Ovary (tissue), 9 donors: ENCODE data around the gene ANKMY1. TPM values are rescaled to one million over a fixed set of nuclear protein-coding genes. Genes with fewer than 3 reads are reported as not detected.

Source experiments
- DNase-seq, 5 donors: peaks; one replicate each; pipeline ENCODE4 v3.0.0-alpha.2; 2019 to 2020
- H3K27ac ChIP-seq, 2 donors: fragments of 200-600 bp; one replicate each; pipeline versions ENCODE4 v1.5.1 to v1.8.0; 2019 to 2022
- H3K27me3 ChIP-seq: fragments of 200-600 bp; one replicate; pipeline ENCODE4 v1.8.0; 2022
- H3K36me3 ChIP-seq: fragments of 200-600 bp; sonication (generic); one replicate; pipeline ENCODE4 v1.5.1; 2019
- H3K4me1 ChIP-seq: one replicate; pipeline ENCODE4 v1.8.1; 2013; ENCODE audit warnings: mild to moderate bottlenecking, moderate library complexity; ENCODE audit not compliant: insufficient read depth
- H3K4me3 ChIP-seq: fragments of 200-600 bp; sonication (generic); one replicate; pipeline ENCODE4 v1.5.1; 2017
- H3K9me3 ChIP-seq, 2 donors: fragments of 200-600 bp in 1 of 2; sonication (generic) in 1 of 2; one replicate each; pipeline versions ENCODE4 v1.5.1 to v1.8.1; 2013 to 2019; ENCODE audit warnings: mild to moderate bottlenecking in 1 of 2, moderate library complexity in 1 of 2
- CTCF ChIP-seq, 3 donors: fragments of 450-650 bp in 2 of 3; fragments of 200-600 bp in 1 of 3; IDR thresholded peaks; one replicate each; pipeline versions ENCODE4 v1.5.1 to v1.8.0; 2016 to 2022; ENCODE audit warnings: antibody characterized with exemption in 3 of 3, mild to moderate bottlenecking in 1 of 3
- EP300 ChIP-seq: sonication (generic); formaldehyde crosslinking; IDR thresholded peaks from one replicate; pipeline ENCODE4 v1.6.1; 2017; ENCODE audit warnings: antibody characterized with exemption
- POLR2A ChIP-seq: fragments of 450-650 bp; IDR thresholded peaks from one replicate; pipeline ENCODE4 v1.6.1; 2017; ENCODE audit warnings: antibody characterized with exemption, mild to moderate bottlenecking, moderate library complexity
- WGBS, 3 donors: extraction: QIAGEN DNeasy Blood & Tissue Kit in 1 of 3; methylation state at CpG; one replicate each; pipeline versions ENCODE4 v1.1.5 to v1.1.7; 2013 to 2017; 5-methylcytosine and 5-hydroxymethylcytosine counted together
- intact Hi-C, 4 donors: fragments of 100-400 bp; cut with DNase I; formaldehyde crosslinking; loops; one replicate each; pipeline versions ENCODE4 v1.11.0 to v1.15.1; 2022 to 2023
- polyA plus RNA-seq, 2 donors: library from polyadenylated mRNA; stranded (reverse); fragments of 200-250 nt in 1 of 2; fragments of 350-450 nt in 1 of 2; fragmentation: Illumina TruSeq in 1 of 2; extraction: RNeasy Lipid Tissue Mini Kit (QIAGEN cat#74804) in 1 of 2; gene quantifications; one replicate each; pipeline ENCODE4 v1.2.3, GENCODE V29; 2013 to 2014
- total RNA-seq, 7 donors: library from RNA; depleted of rRNA in 2 of 7; stranded (reverse); fragments of >200 nt in 2 of 7; fragmentation: NEBNext Ultra II Directional in 3 of 7; extraction: Animal tissue kit (Norgen Biotek cat#: 25700) in 3 of 7; gene quantifications; one replicate each; pipeline versions ENCODE4 v1.1.0 to v1.2.4, GENCODE V29; 2016 to 2023
- donor health status: DM: no; HTN: no; CAD: no; lungs with moderate emphysema.
- donor health status: DM: no; HTN: no; CAD: no.
- donor health status: Bipolar disorder and iron deficiency.
- donor health status: DM: yes; HTN: yes; CAD: no.
- donor health status: DM: no; HTN: no; CAD: no.
- donor health status: DM: yes; HTN: yes; CAD: no.

ANKMY1 gene
- total and polyA plus RNA-seq, 9 donors = 11.5 to 24.2 (median 19.0) TPM

- peaks cover 19% of the 10 kb centered on the region for H3K4me1 ChIP-seq
These were observed 105.9 kb downstream of the ANKMY1 start for GRCh38 chr2:240451791-240452461.

DNA sequence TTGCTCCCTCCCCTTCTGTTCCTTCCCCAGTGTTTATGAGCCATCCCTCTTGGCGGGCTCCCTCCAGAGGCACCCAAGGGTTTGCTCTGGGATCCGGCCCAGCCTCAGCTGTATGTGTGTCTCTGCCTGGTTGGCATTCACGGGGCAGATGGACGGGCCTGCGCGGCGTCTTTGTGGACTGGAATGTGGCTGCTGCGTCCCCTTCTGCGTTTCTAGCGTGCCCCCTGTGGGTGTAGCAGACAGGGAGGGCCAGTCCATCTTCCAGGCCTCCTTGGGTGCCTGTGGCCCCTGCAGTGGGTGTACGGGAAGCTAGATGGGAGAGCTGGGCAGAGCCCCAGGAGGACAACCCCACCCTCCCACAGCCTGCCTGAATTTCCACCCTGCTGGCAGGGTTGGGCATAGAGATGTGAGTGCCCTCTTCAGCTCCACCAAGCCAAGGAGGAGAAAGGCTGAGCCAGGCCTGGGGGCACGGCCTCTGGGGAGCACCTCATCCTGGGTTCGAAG is 106.6 kb downstream of the ANKMY1 start:
- no peak for TF ChIP-seq EP300
- TF ChIP-seq CTCF (IDR thresholded peaks at IDR 0.05) = no peak
- no peak for TF ChIP-seq POLR2A
- no peaks in the 10 kb centered on the region for H3K27me3 ChIP-seq
- WGBS, 3 donors = 86 to 90% (median 88%) methylated on average over 13 of the region's 13 CpGs
- H3K27ac ChIP-seq = no peak overlapping the region
- H3K4me3 ChIP-seq = no peak overlapping the region
- no peaks in the 10 kb centered on the region for H3K9me3 ChIP-seq
- no peaks in the 10 kb centered on the region for H3K36me3 ChIP-seq
- intact Hi-C loops = no loop called here
- peaks cover 17% of the 10 kb centered on the region for H3K4me1 ChIP-seq
- peak in 4 of 5 donors; percentile 10 to 39 (median 26) for DNase-seq

More at GRCh38 chr2:240451791-240452461, 105.9 kb downstream of the ANKMY1 start:
- Histone ChIP-seq H3K27ac (no peak overlapping the region), H3K36me3 (no peaks in the 10 kb centered on the region), H3K4me3 (peak overlapping the region; percentile 57), H3K27me3 (no peaks in the 10 kb centered on the region), H3K9me3 (no peaks in the 10 kb centered on the region)
- intact Hi-C loops = no loop called here
- 60 to 74% (median 67%) methylated on average over 16 to 20 of the region's 20 CpGs for WGBS, 3 donors
- TF ChIP-seq EP300 (no peak), CTCF (IDR thresholded peaks at IDR 0.05) (no peak), POLR2A (no peak)
- peak in 4 of 5 donors; percentile 19 to 47 (median 33) for DNase-seq

DNA sequence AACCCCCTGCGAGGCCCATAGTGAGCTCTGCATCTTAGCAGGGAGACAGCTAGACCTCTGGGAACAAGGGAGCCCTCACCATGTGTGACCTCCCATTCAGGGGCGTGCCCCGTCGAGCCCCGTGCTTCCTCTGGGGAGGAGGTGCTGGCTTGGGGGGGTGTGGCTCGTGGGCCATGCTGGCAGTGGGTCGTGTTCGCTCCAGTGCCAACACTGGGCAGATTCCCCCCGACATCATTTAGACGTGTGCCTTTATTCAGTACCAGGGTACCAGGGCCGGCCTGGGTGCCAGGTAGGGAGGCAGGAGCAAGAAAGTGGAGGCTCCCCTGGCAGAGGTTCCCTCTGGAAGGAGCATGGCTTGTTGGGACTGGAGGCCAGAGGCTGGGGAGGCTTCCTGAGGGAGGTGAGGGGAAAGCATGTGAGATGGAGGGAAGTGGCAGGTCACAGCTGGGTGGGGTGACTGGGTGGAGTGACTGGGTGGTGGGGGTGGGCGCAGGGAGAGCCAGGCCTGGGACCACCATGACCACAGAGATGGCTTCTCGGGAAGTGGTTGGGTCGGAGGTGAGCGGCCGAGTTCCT is 107.2 kb downstream of the ANKMY1 start:
- intact Hi-C loops = no loop called here
- H3K36me3 ChIP-seq = no peaks in the 10 kb centered on the region
- TF ChIP-seq CTCF (IDR thresholded peaks at IDR 0.05) (no peak), EP300 (no peak), POLR2A (no peak)
- no peaks in the 10 kb centered on the region for H3K9me3 ChIP-seq
- H3K4me3 ChIP-seq = no peak overlapping the region
- no peaks in the 10 kb centered on the region for H3K27me3 ChIP-seq
- peak in 2 of 5 donors; percentile 17 to 28 for DNase-seq
- no peak overlapping the region for H3K27ac ChIP-seq
- 84 to 86% (median 85%) methylated on average over 16 of the region's 16 CpGs for WGBS, 3 donors
- peaks cover 14% of the 10 kb centered on the region for H3K4me1 ChIP-seq

GRCh38 chr2:240449764-240450531 is 107.8 kb downstream of the ANKMY1 start:
- no peak overlapping the region for H3K4me3 ChIP-seq
- 69 to 74% (median 72%) methylated on average over 19 to 22 of the region's 22 CpGs for WGBS, 3 donors

More at GRCh38 chr2:240449764-240450531, 107.8 kb downstream of the ANKMY1 start:
- no peak overlapping the region for H3K27ac ChIP-seq
- H3K4me1 ChIP-seq = peaks cover 8% of the 10 kb centered on the region
- TF ChIP-seq CTCF (IDR thresholded peaks at IDR 0.05) = no peak
- H3K27me3 ChIP-seq = no peaks in the 10 kb centered on the region
- DNase-seq = no peak
- no peaks in the 10 kb centered on the region for H3K9me3 ChIP-seq
- no peaks in the 10 kb centered on the region for H3K36me3 ChIP-seq
- intact Hi-C loops = no loop called here
